Progenitor cell of endocrine pancreas (in vitro differentiated cells): ENCODE data around the gene SMYD5. TPM values are rescaled to one million over a fixed set of nuclear protein-coding genes. Genes with fewer than 3 reads are reported as not detected.

Experiments
- DNase-seq: peaks from one replicate; pipeline ENCODE4 v3.0.0; 2021; ENCODE audit warnings: low spot score; ENCODE audit not compliant: unreplicated experiment
- H3K27ac Mint-ChIP-seq: 2 replicates; pipeline ENCODE4 v1.8.0; 2021; ENCODE audit warnings: mild to moderate bottlenecking, moderate library complexity, mixed read lengths
- H3K27me3 Mint-ChIP-seq: 2 replicates; pipeline ENCODE4 v1.8.0; 2021; ENCODE audit warnings: mixed read lengths
- H3K36me3 Mint-ChIP-seq: 2 replicates; pipeline ENCODE4 v1.8.0; 2022; ENCODE audit warnings: mixed read lengths; ENCODE audit not compliant: insufficient read depth
- H3K4me1 Mint-ChIP-seq: 2 replicates; pipeline ENCODE4 v1.8.0; 2021; ENCODE audit warnings: low read depth, mixed read lengths
- H3K4me3 Mint-ChIP-seq: 2 replicates; pipeline ENCODE4 v1.8.0; 2021; ENCODE audit warnings: low read depth, mild to moderate bottlenecking, moderate library complexity, mixed read lengths
- H3K9me3 Mint-ChIP-seq: 2 replicates; pipeline ENCODE4 v1.8.0; 2021; ENCODE audit warnings: low read depth, mixed read lengths
- CTCF ChIP-seq: fragments of 200-600 bp; sonication (generic); IDR thresholded peaks from one replicate; pipeline ENCODE4 v1.5.0; 2021; ENCODE audit warnings: antibody characterized with exemption, mild to moderate bottlenecking; ENCODE audit not compliant: unreplicated experiment
- total RNA-seq: library from RNA; stranded (reverse); gene quantifications from 2 replicates; pipeline ENCODE4 v1.2.1, GENCODE V29; 2021

Gene SMYD5
- total RNA-seq, 1 donor from 2014 or later, result 30.2 TPM

- no peak overlapping the region for H3K27ac Mint-ChIP-seq
- no peaks in the 10 kb centered on the region for H3K36me3 Mint-ChIP-seq
- H3K4me1 Mint-ChIP-seq, result peaks cover 8% of the 10 kb centered on the region
- H3K4me3 Mint-ChIP-seq, result no peak overlapping the region
- no peak for DNase-seq
- TF ChIP-seq CTCF, result no peak
- no peaks in the 10 kb centered on the region for H3K9me3 Mint-ChIP-seq
- peaks cover 56% of the 10 kb centered on the region for H3K27me3 Mint-ChIP-seq
Measured at GRCh38 chr2:73174244-73174643, 39.8 kb upstream of the SMYD5 start.

DNA sequence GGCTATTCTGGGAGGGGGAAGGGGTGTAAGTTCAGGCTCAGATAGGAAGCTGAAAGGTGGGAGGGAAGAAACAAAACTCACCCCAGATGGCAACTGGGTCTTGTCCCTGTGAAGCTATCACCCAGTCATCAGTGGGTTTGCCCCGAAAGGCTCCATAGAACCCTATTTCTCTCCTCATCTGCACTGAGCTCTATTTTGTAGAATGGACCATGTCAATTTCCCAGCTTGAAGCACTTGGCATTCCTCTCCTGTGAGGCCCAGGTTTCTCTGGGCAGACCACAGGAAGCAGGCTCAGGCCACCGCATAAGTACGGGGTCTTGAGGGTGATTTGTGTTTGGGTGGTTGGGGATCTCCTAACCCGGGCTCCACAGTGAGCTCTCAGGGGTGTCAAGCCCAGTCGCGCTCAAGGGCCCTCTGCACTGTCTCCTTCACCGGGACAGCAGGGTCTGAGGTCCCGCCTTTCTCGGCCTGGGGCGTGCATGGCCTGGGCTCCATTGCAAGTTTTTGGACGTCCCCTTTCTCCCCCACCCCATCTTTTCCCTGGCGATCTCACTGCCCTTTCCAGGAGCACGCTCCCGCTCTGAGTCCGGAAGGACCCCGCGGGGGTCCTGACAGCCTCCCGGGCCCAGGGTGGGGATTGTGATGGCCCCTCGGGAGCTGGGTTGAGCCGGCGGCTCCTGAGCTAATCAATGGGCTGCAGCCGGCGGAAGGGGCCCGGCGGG is 38.9 kb upstream of the SMYD5 start:
- no peak for TF ChIP-seq CTCF
- peaks cover 64% of the 10 kb centered on the region for H3K27me3 Mint-ChIP-seq
- H3K27ac Mint-ChIP-seq, result no peak overlapping the region
- peak overlapping the region; percentile 50 for H3K4me3 Mint-ChIP-seq
- H3K36me3 Mint-ChIP-seq, result no peaks in the 10 kb centered on the region
- peaks cover 8% of the 10 kb centered on the region for H3K4me1 Mint-ChIP-seq
- no peak for DNase-seq
- no peaks in the 10 kb centered on the region for H3K9me3 Mint-ChIP-seq

- Mint-ChIP-seq H3K9me3 (no peaks in the 10 kb centered on the region), H3K36me3 (no peaks in the 10 kb centered on the region), H3K27ac (no peak overlapping the region), H3K27me3 (peaks cover 71% of the 10 kb centered on the region), H3K4me1 (peaks cover 8% of the 10 kb centered on the region), H3K4me3 (peak overlapping the region; percentile 50)
- DNase-seq, result peak; percentile 43
- TF ChIP-seq CTCF, result no peak
Measured at GRCh38 chr2:73175663-73176204, 38.3 kb upstream of the SMYD5 start.

GRCh38 chr2:73176205-73176880 is 37.7 kb upstream of the SMYD5 start:
- H3K9me3 Mint-ChIP-seq, result no peaks in the 10 kb centered on the region

More at GRCh38 chr2:73176205-73176880, 37.7 kb upstream of the SMYD5 start:
- DNase-seq, result no peak
- Mint-ChIP-seq H3K27ac (peak overlapping the region; percentile 90), H3K4me3 (peak overlapping the region; percentile 79), H3K27me3 (peaks cover 74% of the 10 kb centered on the region), H3K4me1 (peaks cover 8% of the 10 kb centered on the region), H3K36me3 (no peaks in the 10 kb centered on the region)
- no peak for TF ChIP-seq CTCF
